NCI-H2081 (cell line): ENCODE measurements around the gene VDR.
A peak's percentile ranks its signal among the peaks of the same experiment; 100 is the strongest.
"Not testable (repeated sequence)": the region's sequence is repeated elsewhere in the genome, so short reads cannot be mapped to it uniquely, and the experiment has no call there.

ENCODE experiments used
- DNase-seq, 2 experiments: peaks; one replicate each; lab custom pipeline; 2025; lab: John Stamatoyannopoulos, UW

VDR gene

DNA sequence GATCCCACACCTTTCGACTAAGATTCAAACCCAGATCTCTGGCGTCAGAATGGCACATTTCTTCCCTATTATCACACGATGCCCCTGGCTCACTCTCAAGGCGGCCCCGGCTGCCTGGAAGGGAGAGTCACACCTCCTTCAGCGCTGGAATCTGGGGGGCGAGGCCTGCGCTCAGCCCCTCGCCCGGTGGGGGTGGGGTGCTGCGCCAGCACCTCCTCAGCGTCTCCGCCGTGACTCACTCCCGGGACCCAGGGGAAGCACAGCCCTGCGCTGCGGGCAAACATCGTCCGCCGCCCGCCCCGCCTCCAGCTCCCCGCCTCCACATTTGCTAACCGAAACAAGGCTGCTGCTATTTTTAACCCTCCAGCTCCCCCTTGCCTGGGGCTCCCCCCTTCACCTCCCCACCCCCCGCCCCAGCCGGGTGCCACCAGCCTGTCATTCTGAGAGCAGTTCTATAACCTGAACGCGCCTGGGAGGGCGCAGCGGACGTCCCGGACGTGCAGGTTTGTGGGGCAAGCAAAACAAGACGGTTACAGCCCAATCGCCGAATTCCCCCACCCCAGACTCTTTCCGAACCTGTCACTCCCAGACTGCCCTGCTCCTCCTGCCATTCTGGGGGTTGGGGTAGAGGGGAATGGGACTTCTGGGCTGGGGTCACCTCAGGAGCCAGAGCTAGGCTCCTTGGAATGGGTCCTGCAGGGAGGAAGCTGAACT is 91.8 kb downstream of the VDR start:
- no peak for DNase-seq

DNA sequence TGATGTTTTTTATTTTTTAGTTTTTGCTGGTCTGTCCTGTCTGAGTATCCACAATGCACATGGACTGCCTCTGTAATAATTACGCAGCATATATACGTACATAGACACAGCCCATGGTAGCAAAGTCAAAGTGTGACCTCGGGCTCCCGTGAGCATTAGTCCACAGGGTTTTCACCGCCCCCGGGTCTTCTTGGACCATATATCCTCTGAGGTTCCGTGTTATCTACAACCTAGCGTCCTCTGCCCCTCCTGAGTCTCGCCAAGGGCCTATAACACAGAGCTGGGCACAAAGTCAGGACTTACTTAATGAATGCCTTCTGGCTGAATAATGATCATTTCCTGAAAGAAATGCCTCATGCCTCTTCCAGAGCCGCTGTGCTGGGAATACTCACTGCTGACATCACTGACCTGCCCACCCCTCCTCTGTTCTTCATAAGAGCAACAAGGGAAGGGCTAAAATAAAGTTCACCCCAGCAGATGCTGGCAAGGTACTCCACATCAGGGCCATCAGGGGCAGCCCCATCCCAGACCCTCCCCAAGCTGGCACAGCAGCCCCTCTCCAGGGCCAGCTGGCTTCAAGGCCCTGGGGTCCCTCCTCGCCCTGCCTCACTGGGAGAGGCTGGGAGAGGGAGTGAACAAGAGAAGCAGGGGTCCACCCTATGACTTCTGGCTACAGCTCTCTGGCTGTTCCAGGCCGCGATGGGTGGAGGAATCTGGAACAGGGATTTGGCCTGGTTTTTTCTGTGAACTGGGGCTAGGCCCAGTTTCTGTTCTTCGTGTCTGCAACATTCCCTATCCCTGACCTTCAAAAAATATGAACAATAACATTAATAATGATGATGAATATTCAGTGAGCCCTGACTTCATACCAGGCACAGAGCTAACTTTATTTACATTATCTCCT is 93.0 kb downstream of the VDR start:
- DNase-seq: no peak

- DNase-seq: no peak
Observed at GRCh38 chr12:47811072-47811396, 93.8 kb downstream of the VDR start.

- DNase-seq: not testable (repeated sequence)
Observed at GRCh38 chr12:47809518-47809917, 95.3 kb downstream of the VDR start.

DNA sequence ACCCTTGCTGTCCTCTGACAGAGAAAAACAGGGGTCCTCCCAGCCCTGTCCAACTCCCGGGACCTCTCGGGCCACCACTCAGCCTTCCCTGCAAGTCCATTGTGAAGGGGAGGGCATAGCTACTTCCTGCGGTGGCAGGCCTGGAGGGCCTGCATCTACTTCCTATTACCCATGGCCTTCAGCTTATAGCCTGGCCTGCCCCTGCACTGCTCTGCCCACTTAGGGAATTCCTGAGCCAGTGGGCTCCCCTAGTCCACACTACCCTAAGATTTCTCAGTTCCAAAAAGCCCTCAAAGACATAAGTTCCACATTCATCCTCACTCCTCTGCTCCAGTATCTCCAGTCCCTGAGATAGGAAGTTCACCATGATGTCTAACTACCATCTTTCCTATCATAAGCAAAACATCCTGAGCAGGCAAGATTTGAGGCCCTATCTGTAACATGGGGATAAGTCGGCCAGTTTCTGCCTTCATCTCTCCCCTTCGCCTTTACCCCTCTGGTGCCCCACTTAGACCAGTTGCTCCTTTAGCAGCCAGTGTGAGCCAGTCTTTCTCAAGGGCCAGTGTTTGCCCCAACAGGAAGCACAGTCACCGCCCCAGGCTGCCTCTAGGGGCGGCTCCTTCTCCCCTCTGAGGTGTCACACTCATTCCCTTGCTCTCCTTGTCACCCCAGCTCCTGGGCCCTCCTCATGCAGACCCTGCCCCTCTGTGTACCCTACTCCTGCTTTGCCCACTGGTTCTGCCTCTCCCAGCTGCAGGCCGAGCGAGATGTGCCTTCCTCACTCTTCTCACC is 96.0 kb downstream of the VDR start:
- DNase-seq: no peak

DNA sequence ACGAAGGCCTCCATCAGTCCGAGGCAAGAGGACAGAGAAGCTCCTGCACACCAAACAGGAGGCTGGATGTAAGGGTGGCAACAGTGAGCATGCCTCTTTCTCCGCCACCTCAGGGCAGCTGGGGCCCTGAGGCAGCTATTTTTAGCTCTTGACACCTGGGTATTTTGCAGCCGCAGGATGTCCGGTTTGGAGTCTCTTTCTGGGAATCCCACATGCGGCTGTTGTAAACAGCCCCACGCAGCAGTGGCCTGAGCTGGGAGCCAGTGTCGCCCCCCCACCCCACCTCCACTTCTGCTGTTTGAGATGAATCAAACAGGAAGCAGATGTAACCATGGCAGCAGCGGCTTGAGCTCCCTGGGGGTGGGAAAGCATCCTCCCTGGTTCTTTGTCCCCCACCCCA is 96.7 kb downstream of the VDR start:
- DNase-seq: peak; percentile 49 to 50

DNA sequence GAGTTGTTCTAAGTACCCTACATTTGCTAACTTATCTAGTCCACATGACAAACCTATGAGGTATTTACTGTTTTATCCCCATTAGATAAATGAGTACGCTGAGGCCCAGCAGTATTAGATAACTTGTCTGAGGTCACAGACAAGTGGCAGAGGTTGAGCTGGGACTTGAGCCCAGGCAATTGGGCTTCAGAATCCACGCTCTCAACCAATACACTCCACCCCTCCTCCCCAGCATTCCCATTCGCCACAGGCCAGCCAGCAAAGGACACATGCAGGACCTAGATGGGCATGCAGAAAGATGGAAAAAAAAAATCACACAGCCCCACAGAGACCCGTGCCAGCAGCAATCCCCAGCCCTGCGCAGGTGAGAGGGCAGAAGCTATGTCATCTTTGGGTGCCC is 97.5 kb downstream of the VDR start:
- DNase-seq: no peak

DNA sequence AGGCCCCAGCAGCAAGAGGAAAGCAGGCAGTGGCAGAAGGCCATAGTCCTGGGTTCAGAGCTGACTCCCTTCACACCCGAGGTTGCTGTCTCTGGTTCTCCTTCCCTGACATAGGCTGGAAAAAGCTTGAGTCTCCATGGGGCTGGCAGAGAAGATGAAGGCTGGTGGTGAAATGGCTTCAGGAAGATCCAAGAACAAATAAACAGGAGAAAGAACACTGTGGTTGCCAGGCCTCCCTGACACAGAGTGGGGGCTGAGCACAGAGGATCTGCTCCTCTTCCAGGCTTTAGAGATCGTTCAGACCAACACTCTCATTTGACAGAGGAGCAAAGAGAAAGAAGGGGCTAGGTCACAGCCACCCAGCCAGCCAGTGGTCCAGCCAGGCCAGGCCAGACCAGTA is 99.4 kb downstream of the VDR start:
- DNase-seq: no peak

DNA sequence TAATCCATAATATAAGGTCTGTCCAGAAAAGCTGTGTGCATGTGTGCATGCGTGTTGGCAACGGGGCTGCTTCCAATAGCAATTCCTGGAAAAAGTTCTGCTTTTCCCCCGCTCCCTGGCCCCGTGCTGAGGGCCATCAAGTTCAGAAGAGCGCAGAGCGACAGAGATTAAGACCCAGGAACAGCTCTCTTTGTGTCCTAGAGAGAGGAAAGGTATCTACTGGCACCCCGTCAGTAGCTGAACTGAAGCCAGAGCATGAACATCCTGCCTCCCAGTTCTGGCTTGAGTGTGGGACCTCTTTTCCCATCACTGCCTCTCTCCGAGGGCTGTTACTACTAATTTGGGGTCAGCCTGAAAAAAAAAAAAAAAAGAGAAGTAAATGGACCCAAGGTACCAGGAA is 100.6 kb downstream of the VDR start:
- DNase-seq: no peak

GRCh38 chr12:47803191-47803875 is 101.5 kb downstream of the VDR start:
- DNase-seq: no peak

- no peak for DNase-seq
Observed at GRCh38 chr12:47802312-47802711, 102.5 kb downstream of the VDR start.

DNA sequence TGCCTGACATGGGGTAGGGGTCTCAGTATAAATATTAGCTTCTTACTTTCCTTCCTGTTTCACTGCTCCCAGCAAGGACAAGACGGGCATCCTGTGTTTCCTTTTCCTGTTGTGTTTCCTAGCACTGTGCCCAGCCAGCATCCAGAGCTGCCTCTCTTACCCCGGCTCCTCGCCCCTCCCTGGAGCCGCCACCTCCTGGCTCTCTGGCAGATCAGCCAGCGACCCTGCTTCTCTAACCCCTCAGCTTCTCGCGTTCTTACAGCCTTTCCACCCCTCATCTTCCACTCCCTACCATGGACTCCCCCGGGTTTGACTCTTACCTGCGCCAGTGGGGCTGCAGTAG is 102.9 kb downstream of the VDR start:
- no peak for DNase-seq

DNA sequence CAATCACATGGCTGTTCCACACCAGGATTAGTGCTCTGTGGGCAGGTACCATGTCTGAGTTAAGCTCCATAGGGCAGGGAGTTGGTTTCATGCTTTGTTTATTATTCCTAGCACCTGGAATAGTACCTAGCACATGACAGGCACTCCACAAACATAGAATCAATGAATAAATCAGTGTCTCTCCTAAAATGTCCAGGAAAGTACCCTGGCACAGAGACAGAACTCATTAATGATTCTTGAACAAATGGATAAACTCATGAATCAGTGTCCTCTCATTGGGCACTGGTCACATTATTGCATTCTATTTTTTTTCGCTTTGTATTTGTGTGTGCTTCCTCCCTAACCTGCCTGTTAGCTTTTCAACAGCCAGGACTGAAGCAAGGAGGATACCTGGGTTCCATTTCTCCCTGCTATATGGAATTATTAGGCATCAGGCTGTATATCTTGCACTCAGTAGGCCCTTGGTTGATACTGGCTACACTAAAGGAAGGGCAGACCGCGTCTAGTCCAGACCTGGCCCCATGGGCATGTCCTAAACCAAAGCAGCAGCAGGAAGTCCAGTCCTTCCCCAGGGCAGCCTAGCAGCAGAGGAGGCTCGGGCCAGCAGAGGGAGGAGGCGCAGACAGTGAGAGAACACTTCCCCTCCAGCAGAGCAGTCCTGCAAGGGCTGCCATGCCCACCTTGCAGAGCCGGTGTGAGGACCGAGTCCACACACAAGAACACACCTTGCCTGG is 103.5 kb downstream of the VDR start:
- DNase-seq: no peak

DNA sequence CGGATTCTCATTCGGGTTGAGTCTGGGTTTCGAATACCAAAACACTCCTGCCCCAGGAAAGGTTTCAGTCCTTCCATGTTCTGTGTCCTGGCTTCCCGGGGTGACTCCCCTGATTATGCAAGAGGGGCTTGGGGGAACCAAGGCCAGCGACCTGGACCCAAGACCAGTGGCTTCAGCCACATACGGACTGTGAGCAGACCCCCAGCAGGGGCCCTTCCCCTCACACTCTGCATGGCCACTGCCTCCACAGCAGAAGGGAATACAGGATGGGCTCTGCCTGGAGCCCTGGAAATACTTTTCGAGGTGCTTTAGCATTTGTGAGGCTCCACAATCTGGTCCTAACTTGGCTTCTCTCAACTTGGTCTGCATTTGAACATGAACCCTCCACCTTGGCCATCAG is 104.2 kb downstream of the VDR start:
- no peak for DNase-seq

DNA sequence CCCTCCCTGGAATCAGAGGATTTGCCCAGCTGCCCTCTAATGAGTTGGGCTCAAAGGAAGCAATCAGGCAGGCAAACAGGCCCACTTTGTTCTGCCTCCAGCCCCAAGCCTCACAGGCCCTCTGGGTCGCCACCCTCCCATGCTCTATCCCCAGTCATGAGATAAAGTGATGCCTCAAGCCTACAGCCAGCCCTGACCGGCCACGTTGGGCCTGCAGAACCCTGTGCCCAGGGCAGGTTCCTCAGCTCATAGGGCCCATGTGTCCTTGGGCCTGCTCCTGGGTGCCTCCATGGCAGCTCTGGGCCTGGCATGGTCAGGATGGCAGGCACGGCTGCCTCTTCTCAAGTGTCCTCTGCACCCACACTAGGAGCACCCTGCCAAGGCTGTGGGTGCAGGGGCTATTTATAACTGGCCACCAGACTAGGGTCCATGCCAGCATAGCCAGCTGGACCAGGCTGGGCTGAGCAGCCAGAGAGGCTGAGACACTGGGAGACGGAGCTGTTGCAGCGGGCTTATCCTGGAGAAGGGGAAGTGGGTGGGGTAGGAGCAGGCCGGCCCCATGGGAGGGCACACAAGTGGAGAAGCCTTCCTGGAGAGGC is 105.3 kb downstream of the VDR start:
- DNase-seq: no peak

DNA sequence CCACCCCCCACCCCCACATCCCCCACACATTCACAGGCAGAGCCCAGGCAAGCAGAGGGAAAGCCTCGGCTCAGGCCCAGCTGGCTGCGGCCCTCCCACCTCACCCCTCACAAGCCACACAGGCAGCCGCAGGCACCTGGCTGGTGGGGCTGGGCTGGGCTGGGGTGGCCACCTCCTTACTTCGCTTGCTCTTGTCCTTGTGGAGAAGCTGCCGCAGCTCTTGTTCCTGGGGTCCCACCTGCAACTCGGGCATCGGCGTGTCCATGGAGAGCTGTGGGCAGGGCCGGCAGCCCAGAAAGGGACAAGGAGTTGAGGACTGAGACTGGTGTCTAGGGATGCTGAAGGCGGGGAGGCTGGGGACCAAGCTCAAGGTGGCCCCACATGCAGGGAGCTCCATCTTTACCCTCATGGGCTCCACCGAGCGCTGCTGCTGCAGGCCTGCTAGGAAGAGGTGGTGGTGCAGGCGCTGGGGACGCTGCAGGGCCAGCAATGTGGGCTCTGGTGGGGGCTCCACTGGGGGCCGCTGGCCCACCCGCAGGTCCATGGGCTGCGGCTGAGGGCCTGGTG is 106.3 kb downstream of the VDR start:
- DNase-seq: no peak

- peak in 1 of 2 experiments; percentile 11 for DNase-seq
Observed at GRCh38 chr12:47797441-47797840, 107.4 kb downstream of the VDR start.

GRCh38 chr12:47795814-47796411 is 108.9 kb downstream of the VDR start:
- DNase-seq: no peak

- DNase-seq: no peak
Observed at GRCh38 chr12:47795121-47795813, 109.5 kb downstream of the VDR start.

GRCh38 chr12:47794679-47795078 is 110.1 kb downstream of the VDR start:
- DNase-seq: no peak
